ENCODE data around the gene TAF12. TPM values are rescaled to one million over a fixed set of nuclear protein-coding genes. Genes with fewer than 3 reads are reported as not detected.
"Not testable (repeated sequence)": the region's sequence is repeated elsewhere in the genome, so short reads cannot be mapped to it uniquely, and the experiment has no call there.

The TAF12 gene
- total RNA-seq, 4 donors from 2014 or later: 16.1 to 17.6 (median 17.1) TPM

DNA sequence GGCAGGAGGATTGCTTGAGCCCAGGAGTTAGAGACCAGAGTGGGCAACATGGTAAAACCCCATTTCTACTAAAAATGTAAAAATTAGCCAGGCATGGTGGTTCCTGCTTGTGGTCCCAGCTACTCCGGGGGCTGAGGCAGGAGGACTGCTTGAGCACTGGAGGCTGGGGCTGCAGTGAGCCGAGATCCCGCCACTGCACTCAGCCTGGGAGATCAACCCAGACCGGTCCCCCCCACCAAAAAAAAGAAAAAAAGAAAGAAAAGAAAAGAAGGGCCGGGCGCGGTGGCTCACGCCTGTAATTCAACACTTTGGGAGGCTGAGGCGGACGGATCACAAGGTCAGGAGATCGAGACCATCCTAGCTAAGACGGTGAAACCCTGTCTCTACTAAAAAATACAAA lies 23.9 kb upstream of the TAF12 start:
- Histone ChIP-seq H3K36me3 (no peaks in the 10 kb centered on the region), H3K27ac (replicated peaks in 1 of 4) (no peak overlapping the region), H3K9me3 (no peaks in the 10 kb centered on the region), H3K27me3 (no peaks in the 10 kb centered on the region), H3K4me3 (no peak overlapping the region), H3K4me1 (peaks cover 17 to 25% (median 24%) of the 10 kb centered on the region in 4 donors)
- TF ChIP-seq, protein P1, sequence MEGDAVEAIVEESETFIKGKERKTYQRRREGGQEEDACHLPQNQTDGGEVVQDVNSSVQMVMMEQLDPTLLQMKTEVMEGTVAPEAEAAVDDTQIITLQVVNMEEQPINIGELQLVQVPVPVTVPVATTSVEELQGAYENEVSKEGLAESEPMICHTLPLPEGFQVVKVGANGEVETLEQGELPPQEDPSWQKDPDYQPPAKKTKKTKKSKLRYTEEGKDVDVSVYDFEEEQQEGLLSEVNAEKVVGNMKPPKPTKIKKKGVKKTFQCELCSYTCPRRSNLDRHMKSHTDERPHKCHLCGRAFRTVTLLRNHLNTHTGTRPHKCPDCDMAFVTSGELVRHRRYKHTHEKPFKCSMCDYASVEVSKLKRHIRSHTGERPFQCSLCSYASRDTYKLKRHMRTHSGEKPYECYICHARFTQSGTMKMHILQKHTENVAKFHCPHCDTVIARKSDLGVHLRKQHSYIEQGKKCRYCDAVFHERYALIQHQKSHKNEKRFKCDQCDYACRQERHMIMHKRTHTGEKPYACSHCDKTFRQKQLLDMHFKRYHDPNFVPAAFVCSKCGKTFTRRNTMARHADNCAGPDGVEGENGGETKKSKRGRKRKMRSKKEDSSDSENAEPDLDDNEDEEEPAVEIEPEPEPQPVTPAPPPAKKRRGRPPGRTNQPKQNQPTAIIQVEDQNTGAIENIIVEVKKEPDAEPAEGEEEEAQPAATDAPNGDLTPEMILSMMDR (IDR thresholded peaks at IDR 0.05): no peak
- TF ChIP-seq POLR2A (IDR thresholded peaks at IDR 0.05; ENCODE audit: low read depth): no peak
- no peak for TF ChIP-seq EP300 (IDR thresholded peaks at IDR 0.05)
- TF ChIP-seq POLR2AphosphoS5 (IDR thresholded peaks at IDR 0.05): no peak
- intact Hi-C loops (cut with DNase I): no loop called here
- DNase-seq (ENCODE audit: extremely low spot score): no peak
- WGBS: 95% methylated on average over 12 of the region's 12 CpGs

DNA sequence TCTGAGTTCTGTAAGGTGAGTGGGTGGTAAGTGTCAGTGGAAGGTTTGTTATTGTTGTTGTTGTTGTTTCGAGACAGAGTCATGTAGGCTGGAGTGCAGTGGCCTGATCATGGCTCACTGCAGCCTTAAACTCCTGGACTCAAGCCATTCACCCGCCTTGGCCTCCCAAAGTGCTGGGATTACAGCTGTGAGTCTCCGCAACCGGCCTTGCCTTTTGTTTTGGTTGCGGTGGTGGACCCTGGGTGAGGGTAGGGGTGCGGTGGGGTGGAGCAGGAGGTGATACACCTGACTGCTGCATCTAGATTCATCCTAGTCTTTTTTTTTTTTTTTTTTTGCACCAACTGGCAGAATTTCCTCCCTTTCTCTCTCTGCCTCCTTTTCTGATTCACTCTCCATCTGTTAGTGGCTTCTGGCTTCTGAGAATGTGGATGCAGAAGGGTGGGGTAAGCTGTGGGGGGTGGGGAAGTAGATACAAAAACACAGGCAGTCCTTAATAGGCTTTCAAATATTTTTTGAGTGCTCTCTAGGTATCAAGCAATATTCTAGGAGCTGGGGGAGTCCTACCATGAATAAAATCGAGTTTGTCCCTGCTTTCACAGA lies 21.1 kb upstream of the TAF12 start:
- intact Hi-C loops (cut with DNase I): no loop called here
- Histone ChIP-seq H3K4me3 (no peak overlapping the region), H3K36me3 (no peaks in the 10 kb centered on the region), H3K27me3 (no peaks in the 10 kb centered on the region), H3K4me1 (peaks cover 10 to 13% (median 12%) of the 10 kb centered on the region in 4 donors), H3K9me3 (no peaks in the 10 kb centered on the region), H3K27ac (replicated peaks in 1 of 4) (no peak overlapping the region)
- DNase-seq (ENCODE audit: extremely low spot score): no peak
- TF ChIP-seq POLR2A (IDR thresholded peaks at IDR 0.05; ENCODE audit: low read depth): no peak
- TF ChIP-seq, protein P1 (IDR thresholded peaks at IDR 0.05): no peak
- no peak for TF ChIP-seq EP300 (IDR thresholded peaks at IDR 0.05)
- no peak for TF ChIP-seq POLR2AphosphoS5 (IDR thresholded peaks at IDR 0.05)
- WGBS: 90% methylated on average over 7 of the region's 7 CpGs

GRCh38 chr1:28656335-28656734 lies 13.5 kb upstream of the TAF12 start:
- Histone ChIP-seq H3K9me3 (no peaks in the 10 kb centered on the region), H3K27ac (replicated peaks in 1 of 4) (no peak overlapping the region), H3K4me3 (no peak overlapping the region), H3K36me3 (no peaks in the 10 kb centered on the region), H3K4me1 (no peaks in the 10 kb centered on the region), H3K27me3 (no peaks in the 10 kb centered on the region)
- intact Hi-C loops (cut with DNase I): no loop called here
- no peak for DNase-seq (ENCODE audit: extremely low spot score)
- 94% methylated on average over 6 of the region's 6 CpGs for WGBS
- no peak for TF ChIP-seq POLR2A (IDR thresholded peaks at IDR 0.05; ENCODE audit: low read depth)
- no peak for TF ChIP-seq EP300 (IDR thresholded peaks at IDR 0.05)
- TF ChIP-seq, protein P1 (IDR thresholded peaks at IDR 0.05): no peak
- TF ChIP-seq POLR2AphosphoS5 (IDR thresholded peaks at IDR 0.05): no peak

DNA sequence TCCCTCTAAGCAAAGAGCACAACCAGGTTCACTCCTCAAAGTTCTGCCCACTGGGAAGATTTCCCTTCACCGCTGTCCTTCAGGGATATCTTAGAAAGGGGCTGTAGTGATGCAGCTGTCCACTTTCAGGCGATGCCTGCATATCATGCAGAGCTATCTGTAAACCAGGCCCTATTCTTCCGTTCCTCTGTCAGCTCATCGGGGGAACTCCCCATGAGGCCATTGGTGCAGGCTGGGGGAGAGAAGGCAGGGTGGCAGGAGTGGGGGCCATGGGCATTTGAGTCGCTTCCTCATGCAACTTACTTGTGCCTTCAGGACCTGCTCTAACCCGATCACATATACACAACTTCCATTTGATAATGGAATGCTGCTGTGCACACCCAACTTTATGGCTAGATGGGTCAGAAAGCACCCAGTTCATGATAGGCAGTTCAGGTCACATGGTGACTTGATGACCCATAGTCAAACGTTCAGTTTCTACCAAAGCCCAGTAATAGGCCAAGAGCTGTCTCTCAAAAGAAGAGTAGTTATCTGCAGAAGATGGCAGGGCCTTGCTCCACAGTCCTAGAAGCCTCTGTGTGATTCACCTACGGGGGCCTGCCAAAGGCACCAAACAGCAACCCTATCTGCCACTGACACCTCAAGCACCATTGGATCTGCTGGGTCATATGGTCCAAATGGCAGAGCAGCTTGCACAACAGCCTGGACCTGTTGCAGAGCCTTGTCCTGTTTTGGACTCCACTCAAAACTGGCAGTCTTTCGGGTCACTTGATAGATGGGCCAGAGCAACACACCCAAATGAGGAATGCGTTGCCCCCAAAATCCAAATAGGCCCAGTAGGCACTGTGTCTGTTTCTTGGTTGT lies 12.8 kb upstream of the TAF12 start:
- DNase-seq (ENCODE audit: extremely low spot score); H3K27me3 ChIP-seq; H3K36me3 ChIP-seq; H3K4me1 ChIP-seq; H3K27ac ChIP-seq (replicated peaks in 1 of 4); intact Hi-C loops (cut with DNase I); H3K4me3 ChIP-seq; H3K9me3 ChIP-seq: not testable (repeated sequence)
- WGBS: 88% methylated on average over 10 of the region's 10 CpGs

DNA sequence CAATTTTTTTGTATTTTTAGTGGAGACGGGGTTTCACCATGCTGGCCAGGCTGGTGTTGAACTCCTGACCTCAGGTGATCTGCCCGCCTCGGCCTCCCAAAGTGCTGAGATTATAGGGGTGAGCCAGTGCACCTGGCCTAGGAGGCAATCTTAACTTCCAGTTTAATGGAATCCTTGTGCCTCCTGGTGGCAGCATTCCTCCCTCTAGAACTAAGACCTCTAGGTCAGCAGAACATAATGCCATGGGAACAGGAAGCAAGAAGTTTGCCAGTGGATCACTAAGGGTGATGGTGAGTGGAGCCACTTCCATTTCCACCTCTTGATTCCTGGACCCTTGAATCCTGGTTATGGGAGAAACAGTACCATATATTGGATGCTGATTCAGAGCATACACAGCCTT lies 11.0 kb upstream of the TAF12 start:
- H3K36me3 ChIP-seq; H3K27me3 ChIP-seq; H3K9me3 ChIP-seq; intact Hi-C loops (cut with DNase I); H3K27ac ChIP-seq (replicated peaks in 1 of 4); H3K4me1 ChIP-seq; DNase-seq (ENCODE audit: extremely low spot score); H3K4me3 ChIP-seq: not testable (repeated sequence)
- 67% methylated on average over 3 of the region's 3 CpGs for WGBS

GRCh38 chr1:28653063-28653462 lies 10.2 kb upstream of the TAF12 start:
- intact Hi-C loops (cut with DNase I); H3K27me3 ChIP-seq: not testable (repeated sequence)

More at GRCh38 chr1:28653063-28653462, 10.2 kb upstream of the TAF12 start:
- 89% methylated on average over 13 of the region's 13 CpGs for WGBS
- H3K9me3 ChIP-seq; DNase-seq (ENCODE audit: extremely low spot score); H3K27ac ChIP-seq (replicated peaks in 1 of 4); H3K36me3 ChIP-seq; H3K4me3 ChIP-seq: not testable (repeated sequence)
- peaks cover 6 to 10% (median 8%) of the 10 kb centered on the region in 4 donors for H3K4me1 ChIP-seq

Data from esophagus muscularis mucosa (tissue), 4 donors.